ENCODE data around the gene TMEM259. TPM values are rescaled to one million over a fixed set of nuclear protein-coding genes. Genes with fewer than 3 reads are reported as not detected.

The TMEM259 gene
- total and polyA plus RNA-seq, 9 of the 15 experiments (the other 6 are each of a cell fraction or from before 2014, with no cell fraction given), result 0.52 to 231 (median 63.6) TPM

GRCh38 chr19:1017115-1017905 is 3.6 kb downstream of the TMEM259 start (continued):
- TF ChIP-seq MYBL2 (IDR thresholded peaks at IDR 0.05; ENCODE audit: low read depth), result no peak
- TF ChIP-seq MYBL2 (CRISPR knock-in tag; IDR thresholded peaks at IDR 0.05; ENCODE audit: borderline replicate concordance), result no peak
- no peak for TF ChIP-seq KDM2B (CRISPR knock-in tag; IDR thresholded peaks at IDR 0.05)
- TF ChIP-seq MAFF (IDR thresholded peaks at IDR 0.05; ENCODE audit: low read length), result no peak
- no peak for TF ChIP-seq ARHGAP35 (IDR thresholded peaks at IDR 0.05; ENCODE audit: partially characterized antibody)
- TF ChIP-seq CBFA2T3 (IDR thresholded peaks at IDR 0.05), result peak; percentile 34
- TF ChIP-seq KLF13 (tag; IDR thresholded peaks at IDR 0.05; ENCODE audit: borderline replicate concordance, low read depth), result no peak
- TF ChIP-seq KAT7 (CRISPR knock-in tag; IDR thresholded peaks at IDR 0.05; ENCODE audit: borderline replicate concordance), result peak; percentile 78; the same call in 1 of the 2 replicates
- TF ChIP-seq BRD4 (IDR thresholded peaks at IDR 0.05), result no peak
- TF ChIP-seq TFAM (CRISPR knock-in tag; conservative IDR thresholded peaks at IDR 0.05), result no peak
- TF ChIP-seq RFX1 (IDR thresholded peaks at IDR 0.05), result no peak
- no peak for TF ChIP-seq SETDB1 (IDR thresholded peaks at IDR 0.05; ENCODE audit: low read length)
- no peak for TF ChIP-seq ZNF217 (CRISPR knock-in tag; IDR thresholded peaks at IDR 0.05)
- no peak for TF ChIP-seq ZNF444 (CRISPR knock-in tag; IDR thresholded peaks at IDR 0.05)
- TF ChIP-seq, protein P1, sequence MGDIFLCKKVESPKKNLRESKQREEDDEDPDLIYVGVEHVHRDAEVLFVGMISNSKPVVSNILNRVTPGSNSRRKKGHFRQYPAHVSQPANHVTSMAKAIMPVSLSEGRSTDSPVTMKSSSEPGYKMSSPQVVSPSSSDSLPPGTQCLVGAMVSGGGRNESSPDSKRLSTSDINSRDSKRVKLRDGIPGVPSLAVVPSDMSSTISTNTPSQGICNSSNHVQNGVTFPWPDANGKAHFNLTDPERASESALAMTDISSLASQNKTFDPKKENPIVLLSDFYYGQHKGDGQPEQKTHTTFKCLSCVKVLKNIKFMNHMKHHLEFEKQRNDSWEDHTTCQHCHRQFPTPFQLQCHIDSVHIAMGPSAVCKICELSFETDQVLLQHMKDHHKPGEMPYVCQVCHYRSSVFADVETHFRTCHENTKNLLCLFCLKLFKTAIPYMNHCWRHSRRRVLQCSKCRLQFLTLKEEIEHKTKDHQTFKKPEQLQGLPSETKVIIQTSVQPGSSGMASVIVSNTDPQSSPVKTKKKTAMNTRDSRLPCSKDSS (IDR thresholded peaks at IDR 0.05; ENCODE audit: low read depth, partially characterized antibody), result no peak
- TF ChIP-seq, protein P2, sequence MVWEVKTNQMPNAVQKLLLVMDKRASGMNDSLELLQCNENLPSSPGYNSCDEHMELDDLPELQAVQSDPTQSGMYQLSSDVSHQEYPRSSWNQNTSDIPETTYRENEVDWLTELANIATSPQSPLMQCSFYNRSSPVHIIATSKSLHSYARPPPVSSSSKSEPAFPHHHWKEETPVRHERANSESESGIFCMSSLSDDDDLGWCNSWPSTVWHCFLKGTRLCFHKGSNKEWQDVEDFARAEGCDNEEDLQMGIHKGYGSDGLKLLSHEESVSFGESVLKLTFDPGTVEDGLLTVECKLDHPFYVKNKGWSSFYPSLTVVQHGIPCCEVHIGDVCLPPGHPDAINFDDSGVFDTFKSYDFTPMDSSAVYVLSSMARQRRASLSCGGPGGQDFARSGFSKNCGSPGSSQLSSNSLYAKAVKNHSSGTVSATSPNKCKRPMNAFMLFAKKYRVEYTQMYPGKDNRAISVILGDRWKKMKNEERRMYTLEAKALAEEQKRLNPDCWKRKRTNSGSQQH (CRISPR knock-in tag; IDR thresholded peaks at IDR 0.05), result no peak
- no peak for TF ChIP-seq JUND (IDR thresholded peaks at IDR 0.05; ENCODE audit: borderline replicate concordance, low read depth, low read length)
- no peak for TF ChIP-seq JUND (tag; IDR thresholded peaks at IDR 0.05; ENCODE audit: borderline replicate concordance, low read depth, low read length)
- TF ChIP-seq POLR2B (IDR thresholded peaks at IDR 0.05; ENCODE audit: low read depth, partially characterized antibody), result peak; percentile 19
- TF ChIP-seq ZNF707 (CRISPR knock-in tag; conservative IDR thresholded peaks at IDR 0.05), result no peak
- TF ChIP-seq ZZZ3 (IDR thresholded peaks at IDR 0.05), result no peak
- TF ChIP-seq HES1 (IDR thresholded peaks at IDR 0.05; ENCODE audit: low read depth), result no peak
- 0 out of 2 replicates have a peak, but pooled peaks have one; percentile 7 for TF ChIP-seq TCF3 (CRISPR knock-in tag; IDR thresholded peaks at IDR 0.05)
- peak; percentile 86 for TF ChIP-seq ZNF263 (CRISPR knock-in tag; IDR thresholded peaks at IDR 0.05; ENCODE audit: borderline replicate concordance)
